Measurements from ENCODE around the gene RGCC.

DNA sequence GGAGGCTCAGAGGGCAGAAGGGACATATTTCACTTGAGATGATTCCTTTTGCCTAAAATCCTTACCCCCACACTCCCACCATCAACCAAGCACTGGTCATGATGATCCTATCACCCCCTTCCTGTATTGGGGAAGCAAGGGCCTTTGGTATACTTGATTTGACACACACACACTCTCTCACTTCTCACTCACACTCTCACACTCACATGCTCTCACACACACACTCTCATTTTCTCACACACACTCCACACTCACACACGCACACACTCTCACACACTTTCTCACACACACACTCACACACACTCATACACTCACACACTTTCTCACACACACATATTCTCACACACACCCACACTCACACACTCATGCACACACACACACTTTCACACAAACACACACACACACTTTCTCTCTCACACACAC is 8.6 kb downstream of the RGCC start:
- TF ChIP-seq GATA2 (IDR thresholded peaks at IDR 0.05; ENCODE audit: low read depth, low read length) (no peak), GATA3 (IDR thresholded peaks at IDR 0.05; ENCODE audit: low read depth, low read length) (no peak)

Data from SH-SY5Y (cell line).